ENCODE data around the gene UROC1.

The UROC1 gene

GRCh38 chr3:126488185-126488584 is 29.4 kb downstream of the UROC1 start:
- Mint-ChIP-seq H3K27ac (peak overlapping the region; percentile 24), H3K36me3 (no peaks in the 10 kb centered on the region), H3K4me3 (no peak overlapping the region), H3K9me3 (no peaks in the 10 kb centered on the region), H3K4me1 (peaks cover 12% of the 10 kb centered on the region)
- no peak for ATAC-seq
- no peak for DNase-seq (ENCODE audit: low spot score in 2 of 2)

- ATAC-seq: peak; percentile 44
- peaks cover 12% of the 10 kb centered on the region for H3K4me1 Mint-ChIP-seq
- DNase-seq (ENCODE audit: low spot score in 2 of 2): no peak
- no peaks in the 10 kb centered on the region for H3K36me3 Mint-ChIP-seq
- H3K9me3 Mint-ChIP-seq: no peaks in the 10 kb centered on the region
- H3K4me3 Mint-ChIP-seq: no peak overlapping the region
- peak overlapping the region; percentile 75 for H3K27ac Mint-ChIP-seq
Observed at GRCh38 chr3:126487151-126487771, 30.3 kb downstream of the UROC1 start.

- DNase-seq (ENCODE audit: low spot score in 2 of 2): no peak
- H3K27ac Mint-ChIP-seq: peak overlapping the region; percentile 75
- no peak for ATAC-seq
- H3K36me3 Mint-ChIP-seq: no peaks in the 10 kb centered on the region
- no peak overlapping the region for H3K4me3 Mint-ChIP-seq
- no peaks in the 10 kb centered on the region for H3K9me3 Mint-ChIP-seq
- peaks cover 12% of the 10 kb centered on the region for H3K4me1 Mint-ChIP-seq
Observed at GRCh38 chr3:126486360-126486847, 31.2 kb downstream of the UROC1 start.

- Mint-ChIP-seq H3K4me1 (peaks cover 12% of the 10 kb centered on the region), H3K4me3 (no peak overlapping the region), H3K36me3 (no peaks in the 10 kb centered on the region), H3K27ac (peak overlapping the region; percentile 75), H3K9me3 (no peaks in the 10 kb centered on the region)
- DNase-seq (ENCODE audit: low spot score in 2 of 2) (no peak), ATAC-seq (no peak)
Observed at GRCh38 chr3:126485956-126486355, 31.6 kb downstream of the UROC1 start.

- Mint-ChIP-seq H3K9me3 (no peaks in the 10 kb centered on the region), H3K4me3 (no peak overlapping the region), H3K27ac (no peak overlapping the region), H3K36me3 (no peaks in the 10 kb centered on the region), H3K4me1 (peaks cover 12% of the 10 kb centered on the region)
- ATAC-seq (no peak), DNase-seq (ENCODE audit: low spot score in 2 of 2) (no peak)
Observed at GRCh38 chr3:126485176-126485897, 32.2 kb downstream of the UROC1 start.

GRCh38 chr3:126484662-126485061 is 32.9 kb downstream of the UROC1 start:
- DNase-seq (ENCODE audit: low spot score in 2 of 2) (no peak), ATAC-seq (no peak)
- H3K9me3 Mint-ChIP-seq: no peaks in the 10 kb centered on the region
- no peak overlapping the region for H3K27ac Mint-ChIP-seq
- H3K36me3 Mint-ChIP-seq: no peaks in the 10 kb centered on the region
- H3K4me1 Mint-ChIP-seq: peaks cover 12% of the 10 kb centered on the region
- no peak overlapping the region for H3K4me3 Mint-ChIP-seq

GRCh38 chr3:126484148-126484547 is 33.4 kb downstream of the UROC1 start:
- no peaks in the 10 kb centered on the region for H3K36me3 Mint-ChIP-seq
- no peak for DNase-seq (ENCODE audit: low spot score in 2 of 2)
- H3K4me1 Mint-ChIP-seq: peaks cover 12% of the 10 kb centered on the region
- H3K9me3 Mint-ChIP-seq: no peaks in the 10 kb centered on the region
- ATAC-seq: no peak
- H3K27ac Mint-ChIP-seq: no peak overlapping the region
- no peak overlapping the region for H3K4me3 Mint-ChIP-seq

GRCh38 chr3:126483321-126483761 is 34.2 kb downstream of the UROC1 start:
- Mint-ChIP-seq H3K9me3 (no peaks in the 10 kb centered on the region), H3K36me3 (no peaks in the 10 kb centered on the region), H3K27ac (no peak overlapping the region), H3K4me1 (peaks cover 12% of the 10 kb centered on the region), H3K4me3 (no peak overlapping the region)
- DNase-seq (ENCODE audit: low spot score in 2 of 2) (no peak), ATAC-seq (no peak)

GRCh38 chr3:126482503-126483255 is 34.9 kb downstream of the UROC1 start:
- DNase-seq (ENCODE audit: low spot score in 2 of 2) (no peak), ATAC-seq (no peak)
- Mint-ChIP-seq H3K4me1 (peaks cover 12% of the 10 kb centered on the region), H3K9me3 (no peaks in the 10 kb centered on the region), H3K36me3 (no peaks in the 10 kb centered on the region), H3K4me3 (no peak overlapping the region), H3K27ac (no peak overlapping the region)

GRCh38 chr3:126481808-126482502 is 35.6 kb downstream of the UROC1 start:
- H3K9me3 Mint-ChIP-seq: no peaks in the 10 kb centered on the region
- peaks cover 13% of the 10 kb centered on the region for H3K4me1 Mint-ChIP-seq
- H3K4me3 Mint-ChIP-seq: no peak overlapping the region
- H3K36me3 Mint-ChIP-seq: no peaks in the 10 kb centered on the region
- peak; percentile 17 for ATAC-seq
- H3K27ac Mint-ChIP-seq: peak overlapping the region; percentile 18
- no peak for DNase-seq (ENCODE audit: low spot score in 2 of 2)

- Mint-ChIP-seq H3K4me3 (no peak overlapping the region), H3K27ac (peak overlapping the region; percentile 18), H3K4me1 (peaks cover 12% of the 10 kb centered on the region), H3K9me3 (no peaks in the 10 kb centered on the region), H3K36me3 (no peaks in the 10 kb centered on the region)
- ATAC-seq: no peak
- DNase-seq (ENCODE audit: low spot score in 2 of 2): no peak
Observed at GRCh38 chr3:126480861-126481260, 36.7 kb downstream of the UROC1 start.

- Mint-ChIP-seq H3K36me3 (no peaks in the 10 kb centered on the region), H3K4me3 (no peak overlapping the region), H3K9me3 (no peaks in the 10 kb centered on the region), H3K27ac (peak overlapping the region; percentile 18), H3K4me1 (peaks cover 12% of the 10 kb centered on the region)
- DNase-seq (ENCODE audit: low spot score in 2 of 2) (no peak), ATAC-seq (no peak)
Observed at GRCh38 chr3:126480206-126480605, 37.4 kb downstream of the UROC1 start.

GRCh38 chr3:126479642-126480041 is 37.9 kb downstream of the UROC1 start:
- no peak for ATAC-seq

GRCh38 chr3:126478581-126479310 is 38.8 kb downstream of the UROC1 start:
- Mint-ChIP-seq H3K9me3 (no peaks in the 10 kb centered on the region), H3K4me3 (no peak overlapping the region), H3K4me1 (peaks cover 15% of the 10 kb centered on the region), H3K36me3 (peaks cover 7% of the 10 kb centered on the region), H3K27ac (no peak overlapping the region)
- DNase-seq (ENCODE audit: low spot score in 2 of 2): no peak
- ATAC-seq: no peak

More at GRCh38 chr3:126479642-126480041, 37.9 kb downstream of the UROC1 start:
- Mint-ChIP-seq H3K36me3 (peaks cover under 1% of the 10 kb centered on the region), H3K27ac (no peak overlapping the region), H3K9me3 (no peaks in the 10 kb centered on the region), H3K4me3 (no peak overlapping the region), H3K4me1 (peaks cover 12% of the 10 kb centered on the region)
- no peak for DNase-seq (ENCODE audit: low spot score in 2 of 2)

GRCh38 chr3:126477061-126477380 is 40.6 kb downstream of the UROC1 start:
- H3K4me1 Mint-ChIP-seq: peaks cover 32% of the 10 kb centered on the region

More at GRCh38 chr3:126477061-126477380, 40.6 kb downstream of the UROC1 start:
- DNase-seq (ENCODE audit: low spot score in 2 of 2) (no peak), ATAC-seq (no peak)
- peaks cover 23% of the 10 kb centered on the region for H3K36me3 Mint-ChIP-seq
- peak overlapping the region; percentile 80 for H3K4me3 Mint-ChIP-seq
- peak overlapping the region; percentile 35 for H3K27ac Mint-ChIP-seq
- no peaks in the 10 kb centered on the region for H3K9me3 Mint-ChIP-seq
